Measurements from ENCODE around the gene CCDC81.

GRCh38 chr11:86415026-86415425, 40.3 kb downstream of the CCDC81 start:
- TF ChIP-seq CTCF (IDR thresholded peaks at IDR 0.05) = no peak
- TF ChIP-seq POLR2A (IDR thresholded peaks at IDR 0.05) = no peak
